Panc1 (cell line): ENCODE measurements around the gene ENGASE. TPM values are rescaled to one million over a fixed set of nuclear protein-coding genes. Genes with fewer than 3 reads are reported as not detected.

Experiments used
- ATAC-seq: fragments of 200-7000 bp; cut with Tn5 transposase; 2 replicates; pipeline ENCODE4 v1.9.1; 2020; ENCODE audit warnings: mild to moderate bottlenecking, moderate library complexity
- BruUV-seq: library from RNA; stranded (reverse); fragments of 400-500 nt; replicated peaks from 2 replicates; lab custom pipeline; 2021; lab: Mats Ljungman, UMichigan
- CTCF ChIA-PET: fragments of 300-600 bp; sonication (Branson Sonifier 250); formaldehyde crosslinking; loops from one replicate; lab custom pipeline; 2022; ENCODE audit warnings: antibody characterized with exemption; lab: Charles Lee
- POLR2A ChIA-PET: fragments of 300-600 bp; sonication (Branson Sonifier 250); formaldehyde crosslinking; loops from one replicate; lab custom pipeline; 2022; ENCODE audit warnings: antibody characterized with exemption; lab: Charles Lee
- DNase-seq: peaks from one replicate; pipeline ENCODE4 v3.0.0-alpha.2; 2010; ENCODE audit warnings: low read depth, low spot score
- H3K27ac ChIP-seq: 2 replicates; pipeline ENCODE4 v1.5.1; 2011; ENCODE audit warnings: mild to moderate bottlenecking, low read length, inconsistent platforms
- H3K27me3 ChIP-seq: fragments of 200-500 bp; sonication (Bioruptor generic); 2 replicates; pipeline ENCODE4 v1.6.0; 2014; ENCODE audit warnings: low read length, inconsistent platforms; ENCODE audit not compliant: control insufficient read depth, insufficient read depth
- H3K36me3 ChIP-seq: fragments of 200-500 bp; sonication (Bioruptor generic); 2 replicates; pipeline ENCODE4 v1.5.1; 2014; ENCODE audit warnings: inconsistent platforms, mild to moderate bottlenecking, low read length, moderate library complexity; ENCODE audit not compliant: control insufficient read depth, insufficient read depth
- H3K4me1 ChIP-seq: 2 replicates; pipeline ENCODE4 v1.5.1; 2011; ENCODE audit warnings: inconsistent platforms, mild to moderate bottlenecking, low read length, moderate library complexity; ENCODE audit not compliant: control insufficient read depth, insufficient read depth
- H3K4me3 ChIP-seq, 2 experiments: 2 replicates each; pipeline ENCODE4 v1.5.1; 2011 to 2012; ENCODE audit warnings: low read depth in 2 of 2, low read length in 2 of 2, mild to moderate bottlenecking in 2 of 2, inconsistent platforms in 1 of 2, moderate library complexity in 1 of 2
- H3K9me3 ChIP-seq: fragments of 200-500 bp; sonication (Bioruptor generic); 2 replicates; pipeline ENCODE4 v1.5.1; 2014; ENCODE audit warnings: low read depth, mild to moderate bottlenecking, inconsistent platforms, low read length, moderate library complexity; ENCODE audit not compliant: control insufficient read depth, insufficient read depth
- CTCF ChIP-seq: fragments of 450-650 bp; IDR thresholded peaks from 2 replicates; pipeline ENCODE4 v1.5.1; 2017; ENCODE audit warnings: mild to moderate bottlenecking
- POLR2AphosphoS5 ChIP-seq: IDR thresholded peaks from 2 replicates; pipeline ENCODE4 v1.6.1; 2012; ENCODE audit warnings: mild to moderate bottlenecking, low read depth, low read length, moderate library complexity
- REST ChIP-seq, 2 experiments: IDR thresholded peaks; 2 replicates each; pipeline ENCODE4 v1.6.1; 2011 to 2012; ENCODE audit warnings: low read depth in 2 of 2, control low read depth in 1 of 2, low read length in 1 of 2, mild to moderate bottlenecking in 1 of 2, moderate library complexity in 1 of 2; ENCODE audit not compliant: insufficient read depth in 1 of 2
- SIN3A ChIP-seq: IDR thresholded peaks from 2 replicates; pipeline ENCODE4 v1.6.1; 2012; ENCODE audit warnings: low read depth, mild to moderate bottlenecking, low read length, moderate library complexity, borderline replicate concordance; ENCODE audit not compliant: insufficient read depth
- TCF7L2 ChIP-seq: IDR thresholded peaks from 2 replicates; pipeline ENCODE4 v1.6.1; 2011; ENCODE audit warnings: mild to moderate bottlenecking, low read depth, low read length, inconsistent platforms
- in situ Hi-C: cut with HindIII; loops from 2 replicates; pipeline ENCODE4 v1.10.0; 2016; ENCODE audit warnings: low sequenced_read_pairs, low pct_unique_long_range_greater_than_20kb
- intact Hi-C: fragments of 100-400 bp; cut with micrococcal nuclease; formaldehyde crosslinking; loops from one replicate; pipeline ENCODE4 v1.10.0; 2022; ENCODE audit not compliant: unreplicated experiment
- total RNA-seq: library from RNA; stranded (reverse); gene quantifications from one replicate; pipeline ENCODE4 v1.2.1, GENCODE V29; 2021; ENCODE audit not compliant: unreplicated experiment

ENGASE gene
- total RNA-seq, 1 experiment from 2014 or later = 32.3 TPM

GRCh38 chr17:79041041-79041570 is 33.5 kb upstream of the ENGASE start:
- ChIA-PET CTCF (interaction anchor here (0.6 to 0.7 kb wide), 3 partner anchors 13 to 189 kb away, joined by 3 to 8 read pairs (median 5); no protein-coding TSS in a partner anchor), POLR2A (interaction anchor here (0.6 kb wide), 2 partner anchors 32 to 589 kb away, joined by 4 to 8 read pairs; partner anchors contain the start of gene CANT1)
- no peak overlapping the region for H3K4me3 ChIP-seq
- H3K36me3 ChIP-seq = no peaks in the 10 kb centered on the region
- BruUV-seq = no TSS peak
- DNase-seq (no peak), ATAC-seq (no peak)
- H3K4me1 ChIP-seq = no peaks in the 10 kb centered on the region
- intact Hi-C loops = no loop called here
- H3K27ac ChIP-seq = no peak overlapping the region
- no peaks in the 10 kb centered on the region for H3K9me3 ChIP-seq
- TF ChIP-seq REST (IDR thresholded peaks at IDR 0.05; ENCODE audit: insufficient read depth in 1 of 2, low read depth in 2 of 2, low read length in 1 of 2) = no peak
- TF ChIP-seq TCF7L2 = no peak
- TF ChIP-seq CTCF = no peak
- TF ChIP-seq POLR2AphosphoS5 = no peak
- TF ChIP-seq SIN3A = no peak
- H3K27me3 ChIP-seq = no peaks in the 10 kb centered on the region; the same call in 1 of the 2 replicates
- in situ Hi-C loops = no loop called here

GRCh38 chr17:79041723-79042420 is 32.8 kb upstream of the ENGASE start:
- DNase-seq = no peak
- CTCF ChIA-PET = interaction anchor here (0.7 kb wide), 2 partner anchors 20 to 35 kb away, joined by 3 to 5 read pairs; no protein-coding TSS in a partner anchor
- no peak overlapping the region for H3K27ac ChIP-seq
- no peak for ATAC-seq
- TF ChIP-seq REST (IDR thresholded peaks at IDR 0.05; ENCODE audit: insufficient read depth in 1 of 2, low read depth in 2 of 2, low read length in 1 of 2) (no peak), CTCF (no peak), POLR2AphosphoS5 (no peak), TCF7L2 (no peak), SIN3A (no peak)
- POLR2A ChIA-PET = no interaction called here
- no peaks in the 10 kb centered on the region for H3K4me1 ChIP-seq
- no TSS peak for BruUV-seq
- no peaks in the 10 kb centered on the region for H3K36me3 ChIP-seq
- no peaks in the 10 kb centered on the region; the same call in 1 of the 2 replicates for H3K27me3 ChIP-seq
- intact Hi-C loops = no loop called here
- no peak overlapping the region for H3K4me3 ChIP-seq
- in situ Hi-C loops = no loop called here
- no peaks in the 10 kb centered on the region for H3K9me3 ChIP-seq
